Body of pancreas (tissue), 4 donors: ENCODE results near the gene ABHD16B.

Source experiments
- CTCF ChIP-seq, 7 experiments: fragments of 450-650 bp in 4 of 7; fragments of 200-600 bp in 3 of 7; sonication (generic) in 3 of 7; IDR thresholded peaks; one replicate each; pipeline ENCODE4 v1.5.1; 2016 to 2019; ENCODE audit warnings: antibody characterized with exemption in 7 of 7
- POLR2A ChIP-seq, 3 donors: fragments of 450-650 bp; IDR thresholded peaks; one replicate each; pipeline ENCODE4 v1.6.1; 2016; ENCODE audit warnings: antibody characterized with exemption in 3 of 3, mild to moderate bottlenecking in 2 of 3

GRCh38 chr20:63846888-63847236 is 14.4 kb upstream of the ABHD16B start:
- TF ChIP-seq POLR2A (IDR thresholded peaks at IDR 0.05) (no peak), CTCF (IDR thresholded peaks at IDR 0.05) (no peak)
